DMS153 (cell line): ENCODE results near the gene LAMTOR1.
A peak's percentile ranks its signal among the peaks of the same experiment; 100 is the strongest.

Source experiments
- DNase-seq: peaks from one replicate; lab custom pipeline; 2025; lab: John Stamatoyannopoulos, UW

The LAMTOR1 gene

DNA sequence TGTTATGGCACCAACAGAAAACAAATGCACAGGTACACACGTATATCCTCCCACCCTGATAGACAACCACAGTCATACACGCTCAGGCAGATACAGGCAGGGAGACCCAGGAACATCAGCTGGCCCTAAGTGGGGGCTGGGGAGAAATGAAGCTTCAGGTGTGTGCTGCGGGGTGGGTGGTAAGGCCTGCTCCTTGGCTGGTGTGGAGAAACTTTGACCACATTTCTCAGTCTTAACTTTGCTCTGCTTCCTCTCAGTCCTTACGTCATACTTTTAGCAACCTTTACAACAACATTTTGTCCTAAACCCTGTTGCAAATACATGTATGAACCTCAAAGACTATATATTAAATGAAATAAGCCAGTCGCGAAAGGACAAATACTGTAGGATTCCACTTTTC, 16.1 kb upstream of the LAMTOR1 start:
- no peak for DNase-seq

DNA sequence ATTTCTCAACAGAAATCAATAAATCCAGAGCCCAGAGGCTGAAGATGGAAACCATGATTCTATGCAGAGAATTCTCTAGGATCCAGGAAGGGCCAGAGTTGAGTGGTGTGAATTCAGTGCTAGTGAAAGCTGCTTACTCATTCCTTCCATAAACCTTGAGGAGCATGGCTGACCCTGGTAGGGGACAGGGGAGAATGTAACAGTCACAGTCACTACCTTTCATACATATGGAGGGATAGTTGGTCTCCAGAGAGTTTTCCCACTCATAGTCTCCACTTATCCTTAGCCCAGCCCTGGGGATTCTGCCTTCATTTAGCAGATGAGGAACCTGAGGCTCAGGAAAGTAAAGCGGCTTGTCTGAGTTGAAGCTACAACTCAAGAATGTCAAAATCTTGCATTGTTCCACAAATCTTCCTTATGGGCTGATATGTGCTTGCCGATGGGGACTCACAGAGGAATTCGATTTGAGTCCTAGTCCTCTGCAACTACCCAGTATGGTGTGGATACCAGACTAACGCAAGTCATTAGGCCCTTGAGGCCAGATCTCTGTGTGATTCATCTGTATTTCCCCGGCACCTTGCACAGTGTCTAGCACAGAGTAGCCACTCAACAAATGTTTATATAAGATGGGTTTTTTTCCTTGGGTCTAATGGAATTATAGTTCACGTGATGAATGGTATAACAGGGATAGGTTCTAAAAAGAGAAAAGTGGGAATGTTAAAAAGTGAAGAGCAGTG, 13.1 kb upstream of the LAMTOR1 start:
- DNase-seq = no peak

DNA sequence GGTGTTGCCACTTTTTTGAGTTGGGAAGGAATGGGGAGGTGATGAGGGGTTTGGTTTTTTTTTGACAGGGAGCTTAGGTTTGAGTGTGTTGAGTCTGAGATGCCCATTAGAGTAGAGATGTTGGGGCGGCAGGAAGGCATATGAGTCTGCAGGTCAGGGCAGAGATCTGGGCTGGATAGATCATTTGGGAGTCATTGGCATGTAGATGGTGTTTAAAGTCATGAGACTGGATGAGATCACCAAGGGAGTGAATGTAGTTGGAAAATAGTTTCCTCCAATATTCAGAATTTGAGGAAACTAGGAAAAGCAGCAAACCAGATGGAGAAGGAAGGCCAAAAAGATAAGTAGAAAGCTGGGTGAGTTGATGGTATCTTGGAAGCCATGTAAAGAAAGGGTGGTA, 11.5 kb upstream of the LAMTOR1 start:
- DNase-seq = no peak

DNA sequence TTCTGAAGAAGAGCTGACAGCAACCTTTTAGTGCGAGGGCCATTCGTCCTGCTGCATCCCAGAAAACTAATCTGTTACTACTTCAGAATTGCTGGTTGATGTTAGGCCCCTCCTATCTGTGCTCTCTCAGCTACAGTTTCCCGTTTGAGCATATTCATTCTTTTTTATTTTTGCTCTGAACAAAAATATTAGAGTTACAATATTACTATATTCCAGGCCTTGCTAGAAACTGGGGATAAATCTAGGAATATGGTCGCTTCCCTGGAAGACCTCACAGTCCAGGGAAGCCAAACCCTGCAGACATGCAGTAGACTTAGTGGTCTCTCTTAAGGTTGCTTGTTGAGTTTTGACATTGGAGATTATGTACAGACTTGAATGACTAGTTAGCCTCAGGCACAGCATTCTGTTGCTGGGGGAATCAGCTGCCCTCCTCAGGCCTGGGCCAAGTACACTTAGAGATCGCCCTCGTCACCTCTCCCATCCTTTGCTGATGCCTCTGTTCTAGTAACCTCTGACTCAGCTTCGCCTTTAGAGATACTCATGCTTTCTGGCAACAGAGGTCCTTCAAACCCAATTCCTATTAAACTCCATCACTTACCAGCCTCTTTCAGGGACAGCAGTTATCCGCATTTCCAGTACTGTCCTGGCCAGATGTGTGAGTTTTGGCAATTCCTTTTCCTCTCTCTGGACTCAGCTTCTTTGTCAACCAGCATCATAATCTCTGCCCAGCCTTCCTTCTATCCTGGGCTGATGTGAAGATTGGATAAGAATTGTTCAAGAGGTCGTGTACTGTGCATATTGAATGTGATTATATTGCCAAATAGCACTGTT, 10.1 kb upstream of the LAMTOR1 start:
- DNase-seq = no peak

DNA sequence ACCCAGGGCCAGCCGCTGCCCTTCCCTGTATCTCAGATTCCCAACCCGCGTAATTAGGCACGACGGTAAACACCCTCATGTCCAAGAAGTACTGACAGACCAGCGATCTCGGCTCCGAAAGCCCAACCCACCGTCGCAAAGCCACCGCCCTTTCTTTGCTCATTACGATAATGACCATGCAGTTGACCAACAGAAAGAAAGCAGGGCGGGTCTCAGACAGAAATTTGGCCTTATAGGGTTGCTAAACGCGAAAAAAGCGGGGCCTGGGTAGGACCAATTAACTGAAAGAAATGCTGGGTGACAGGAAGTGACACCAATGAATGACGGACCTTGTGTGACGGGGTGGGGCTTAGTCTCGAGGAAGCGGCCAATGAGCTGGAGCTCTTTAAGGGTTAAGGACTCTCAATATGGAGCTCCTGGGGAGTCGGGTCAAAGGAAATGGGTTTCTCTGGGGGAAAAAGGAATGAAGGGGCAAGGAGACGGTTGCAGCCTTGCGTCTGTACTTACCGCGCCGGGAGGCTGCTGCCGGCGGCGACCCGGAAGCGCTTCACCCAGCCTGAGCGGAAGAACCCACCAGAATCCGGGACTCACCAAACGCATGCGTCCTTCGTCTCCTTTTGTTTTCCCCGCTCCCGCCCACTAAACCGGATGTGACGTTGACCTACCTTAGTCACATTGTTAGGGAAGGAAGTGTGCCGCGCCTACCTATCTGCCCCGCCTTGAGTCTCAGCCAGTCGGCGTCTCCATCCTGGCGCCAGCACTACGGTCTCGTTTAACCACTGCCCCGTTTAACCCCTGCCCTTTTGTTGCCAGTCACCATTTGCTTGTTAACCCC, 9.3 kb upstream of the LAMTOR1 start, which contains the start of gene ANAPC15:
TSS of gene ANAPC15 (minus strand) at position 553 of the 835 bp plus-strand sequence. CDS start 1,419 bp downstream, outside the sequence.
- DNase-seq = peak; percentile 99

DNA sequence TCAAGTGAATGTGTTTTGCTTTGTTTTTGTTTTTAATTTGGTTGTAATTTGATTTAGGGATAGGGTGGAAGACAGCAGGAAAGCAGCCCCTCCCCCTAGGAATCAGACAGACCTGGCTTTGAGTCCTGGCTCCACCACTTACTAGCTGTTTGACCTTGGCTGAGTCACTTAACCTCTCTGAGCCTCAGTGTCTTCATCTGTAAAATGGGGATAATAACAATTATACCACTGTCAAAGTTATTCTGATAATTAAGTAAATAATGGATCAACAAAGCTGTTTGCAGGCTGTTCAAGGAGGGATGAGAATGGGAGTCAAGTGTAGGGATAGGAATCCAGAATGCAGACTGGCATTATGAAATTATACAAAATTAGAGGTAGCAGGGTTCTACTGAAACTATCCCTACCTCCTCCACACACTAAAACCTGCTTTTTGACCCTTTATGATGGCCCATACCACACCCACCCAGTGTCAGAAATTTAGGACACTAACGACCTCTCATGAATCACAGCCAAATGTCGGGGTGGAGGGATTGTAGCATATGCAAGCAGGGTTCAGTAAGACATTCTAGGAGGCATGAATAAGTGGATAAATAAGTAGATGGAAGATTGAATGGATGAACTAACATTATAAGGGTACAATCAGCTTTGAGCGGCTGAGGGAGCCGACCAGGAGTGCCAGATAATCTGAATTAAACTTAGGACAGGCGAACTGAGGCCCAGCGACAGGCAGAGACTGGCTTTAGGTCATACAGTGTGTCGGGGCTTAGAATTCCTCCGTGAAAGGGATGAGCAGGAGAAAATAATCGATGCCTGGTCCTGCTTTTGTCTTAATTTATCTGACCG, 8.4 kb upstream of the LAMTOR1 start:
- DNase-seq = no peak

DNA sequence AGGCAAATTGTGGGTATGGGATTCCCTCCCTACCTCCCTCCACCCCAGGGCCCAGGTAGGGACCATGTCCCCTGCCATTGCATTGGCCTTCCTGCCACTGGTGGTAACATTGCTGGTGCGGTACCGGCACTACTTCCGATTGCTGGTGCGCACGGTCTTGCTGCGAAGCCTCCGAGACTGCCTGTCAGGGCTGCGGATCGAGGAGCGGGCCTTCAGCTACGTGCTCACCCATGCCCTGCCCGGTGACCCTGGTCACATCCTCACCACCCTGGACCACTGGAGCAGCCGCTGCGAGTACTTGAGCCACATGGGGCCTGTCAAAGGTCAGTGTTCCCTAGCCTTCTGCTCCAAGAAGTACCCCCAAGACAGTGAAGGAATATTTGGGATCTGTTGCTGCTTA, 2.8 kb upstream of the LAMTOR1 start, which contains the start of gene TOMT:
TSS of gene TOMT (plus strand) at position 37 of the 400 bp plus-strand sequence. CDS start at position 65, 28 bp downstream.
- DNase-seq = no peak

DNA sequence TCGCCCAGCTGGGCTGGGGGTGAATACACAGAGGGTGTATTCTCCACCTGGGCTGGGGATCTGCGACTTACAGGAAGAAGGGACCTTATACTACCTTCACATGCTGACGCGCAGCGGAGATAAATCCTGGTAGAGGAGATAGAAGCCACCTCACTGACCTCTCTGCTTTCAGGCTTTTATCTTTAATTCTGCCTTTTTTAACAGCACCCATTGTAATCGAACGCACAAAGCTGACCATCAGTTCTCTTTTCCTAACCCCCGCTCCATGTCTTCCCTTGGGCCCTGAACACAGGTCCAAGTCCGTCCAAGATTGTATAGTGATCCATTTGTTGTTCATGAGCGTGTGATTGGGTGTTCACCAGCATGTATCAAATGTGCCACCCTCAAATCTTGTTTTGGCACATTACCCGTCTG, 664 bp upstream of the LAMTOR1 start:
- no peak for DNase-seq

DNA sequence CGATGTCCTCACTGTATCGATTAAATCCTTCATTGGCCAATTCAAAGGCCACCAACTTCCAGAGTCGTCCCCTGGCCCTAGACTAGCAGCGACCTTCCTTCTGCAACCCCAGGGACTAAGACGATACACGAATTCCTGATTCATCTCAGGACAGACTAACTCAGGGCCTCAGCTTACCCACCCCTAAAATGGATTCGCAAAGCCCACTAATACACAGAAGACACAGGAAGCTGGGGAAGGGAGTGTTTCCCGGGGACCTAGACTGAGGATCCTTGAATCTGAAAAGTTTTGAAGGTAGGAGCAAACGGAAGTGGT, 509 bp downstream of the LAMTOR1 start:
- no peak for DNase-seq

DNA sequence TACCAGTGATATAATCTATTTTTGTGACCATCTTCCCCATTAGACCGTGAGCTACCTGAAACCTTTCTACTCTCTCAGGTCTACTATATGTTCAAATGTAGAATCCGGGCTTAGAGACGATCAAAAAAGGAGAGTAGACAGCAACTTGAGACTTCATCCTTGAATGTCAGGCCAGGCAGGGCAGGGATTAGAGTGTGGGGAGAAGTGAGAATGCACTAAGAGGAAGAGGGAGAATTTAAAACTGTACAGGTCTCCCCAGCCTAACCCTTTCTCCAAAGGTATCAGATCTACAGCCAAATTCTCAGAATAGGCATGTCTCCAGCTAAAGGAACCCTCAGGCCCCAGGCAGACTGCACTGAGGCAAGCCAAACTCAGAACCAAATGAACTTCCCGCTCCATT, 935 bp downstream of the LAMTOR1 start:
- no peak for DNase-seq

DNA sequence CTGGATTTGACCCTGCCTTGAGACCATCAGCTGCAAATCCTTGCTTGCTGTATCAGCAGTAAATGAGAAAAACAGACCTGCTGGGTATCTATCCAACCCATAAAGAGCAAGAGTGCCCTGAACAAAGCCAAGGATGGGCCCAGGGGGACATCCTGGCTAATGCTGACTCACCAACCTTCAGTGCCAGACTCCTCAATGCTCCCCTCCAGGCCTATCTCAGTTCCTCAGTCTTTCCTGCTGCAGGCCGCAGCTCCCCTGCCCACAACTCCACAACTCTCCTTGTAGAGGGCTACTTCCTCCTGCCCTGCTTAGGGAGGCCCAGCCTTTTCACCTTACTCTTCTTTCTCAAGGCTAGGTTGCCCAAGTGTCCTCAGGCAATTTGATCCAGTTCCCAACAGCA, 2.6 kb downstream of the LAMTOR1 start:
- no peak for DNase-seq

DNA sequence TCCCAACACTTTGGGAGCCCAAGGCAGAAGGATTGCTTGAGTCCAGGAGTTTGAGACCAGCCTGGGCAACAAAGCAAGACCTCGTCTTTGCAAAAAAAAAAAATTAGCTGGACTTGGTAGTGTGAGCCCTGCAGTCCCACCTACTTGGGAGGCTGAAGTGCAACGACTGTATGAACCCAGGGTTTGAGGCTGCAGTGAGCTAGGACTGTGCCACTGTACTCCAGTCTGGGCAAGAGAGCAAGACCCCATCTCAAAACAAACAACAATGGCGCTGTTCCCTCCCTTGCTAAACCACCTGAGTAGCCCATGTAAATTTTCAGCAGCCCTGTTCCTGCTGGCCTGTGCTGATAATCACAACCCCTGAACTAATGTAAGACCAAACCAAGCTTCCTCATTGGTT, 3.1 kb downstream of the LAMTOR1 start:
- DNase-seq = no peak

DNA sequence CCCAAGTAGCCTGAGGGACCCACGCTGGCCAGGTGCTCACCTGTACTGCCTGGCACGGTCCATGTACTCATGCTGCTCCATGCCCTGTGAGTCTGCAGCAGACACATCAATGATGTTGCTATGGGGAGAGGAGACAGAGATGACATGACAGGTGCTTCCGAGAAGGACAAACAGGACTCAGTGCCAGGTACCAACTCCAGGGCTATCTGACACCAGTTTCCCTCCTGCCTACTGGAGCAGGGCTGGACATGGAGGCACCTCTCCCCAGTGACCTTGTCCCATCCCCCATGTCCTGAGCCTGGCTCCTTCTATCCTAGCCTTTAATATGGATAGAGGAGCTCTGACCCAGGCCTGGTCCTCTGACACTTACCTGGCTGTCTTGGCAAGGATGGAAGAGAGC, 4.4 kb downstream of the LAMTOR1 start:
- no peak for DNase-seq

DNA sequence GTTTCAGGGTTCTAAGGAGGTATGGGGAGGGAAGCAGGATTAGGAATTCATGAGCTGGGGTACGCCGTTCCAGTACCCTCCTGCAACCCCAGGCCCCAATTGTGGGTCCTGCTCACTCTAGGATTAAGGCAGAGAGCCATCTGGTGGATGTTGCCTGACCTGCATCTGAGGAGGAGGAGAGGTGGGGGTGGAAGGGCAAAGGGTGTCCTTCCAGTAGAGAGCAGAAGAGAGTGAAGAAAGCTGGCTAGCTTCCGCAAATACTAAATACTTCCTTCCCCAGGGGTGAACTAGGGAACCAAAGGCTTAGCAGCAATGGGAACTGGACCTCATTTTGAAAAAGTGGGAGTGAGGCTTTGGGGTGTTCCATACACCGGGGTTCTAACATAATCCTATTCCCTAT, 11.8 kb downstream of the LAMTOR1 start:
- DNase-seq = no peak

DNA sequence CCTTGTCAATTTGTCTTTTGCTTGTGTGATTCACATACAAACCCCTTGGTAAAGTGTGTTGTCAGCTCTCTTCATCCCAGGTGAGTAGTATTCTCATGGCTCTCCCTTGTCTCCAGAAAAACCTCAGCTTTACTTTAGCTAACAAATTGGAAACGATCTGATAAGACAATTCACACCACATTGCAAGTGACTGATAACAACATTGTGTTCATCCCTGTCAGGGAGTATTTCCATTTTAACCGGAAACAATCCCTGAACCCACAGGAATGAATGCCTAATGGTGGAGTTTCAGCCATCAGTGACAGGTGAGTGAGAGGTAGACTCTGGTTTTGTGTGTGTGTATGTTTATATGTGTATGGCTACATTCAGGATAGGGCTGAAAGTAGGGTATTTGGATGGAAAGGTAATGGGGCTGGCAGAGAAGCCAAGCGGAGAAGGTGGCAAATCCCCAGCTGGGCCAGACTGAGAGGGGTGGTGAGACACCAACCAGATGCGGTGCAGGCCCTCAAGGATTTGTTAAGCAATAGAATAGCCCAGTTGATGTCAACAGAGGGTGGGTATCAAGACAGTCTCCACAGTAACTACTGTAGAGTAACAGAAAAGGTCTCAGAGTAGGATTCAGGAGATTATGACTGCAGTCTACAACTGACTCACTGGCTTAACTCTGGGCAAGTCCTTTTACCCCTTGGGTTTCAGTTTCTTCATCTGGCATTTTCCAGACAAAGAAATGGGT, 14.9 kb downstream of the LAMTOR1 start:
- DNase-seq = no peak

DNA sequence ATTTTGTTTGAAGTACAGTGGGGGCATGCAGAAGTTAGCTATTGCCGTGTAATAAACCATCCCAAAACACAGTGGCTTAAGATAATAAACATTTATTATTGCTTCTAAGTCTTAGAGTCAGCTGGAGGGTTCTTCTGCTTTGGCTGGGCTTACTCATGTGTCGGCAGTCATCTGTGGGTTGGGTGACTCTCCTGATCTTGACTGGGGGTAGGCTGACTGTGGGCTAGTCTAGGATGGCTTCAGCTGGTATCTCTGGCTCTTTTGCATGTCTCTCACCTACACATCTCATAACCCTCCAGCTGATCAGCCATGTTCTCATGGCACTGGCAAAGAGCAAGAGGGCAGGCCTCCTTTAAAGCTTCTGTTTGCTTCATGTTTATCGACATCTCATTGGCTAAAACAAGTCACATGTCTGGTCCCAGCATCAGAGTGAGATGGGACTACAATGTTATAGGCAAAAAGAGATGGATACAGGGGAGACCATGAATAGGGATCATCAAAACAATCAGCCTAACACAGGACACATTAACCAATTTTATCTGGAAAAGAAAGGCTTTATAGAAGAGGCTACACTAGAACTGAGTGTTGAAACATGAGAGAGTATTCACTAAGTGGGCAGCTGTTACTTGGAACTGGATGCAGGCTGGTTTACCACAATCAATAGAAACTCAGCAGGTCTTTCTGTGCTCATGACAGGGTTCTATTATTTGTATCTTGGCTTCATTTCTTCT, 17.3 kb downstream of the LAMTOR1 start:
- no peak for DNase-seq

DNA sequence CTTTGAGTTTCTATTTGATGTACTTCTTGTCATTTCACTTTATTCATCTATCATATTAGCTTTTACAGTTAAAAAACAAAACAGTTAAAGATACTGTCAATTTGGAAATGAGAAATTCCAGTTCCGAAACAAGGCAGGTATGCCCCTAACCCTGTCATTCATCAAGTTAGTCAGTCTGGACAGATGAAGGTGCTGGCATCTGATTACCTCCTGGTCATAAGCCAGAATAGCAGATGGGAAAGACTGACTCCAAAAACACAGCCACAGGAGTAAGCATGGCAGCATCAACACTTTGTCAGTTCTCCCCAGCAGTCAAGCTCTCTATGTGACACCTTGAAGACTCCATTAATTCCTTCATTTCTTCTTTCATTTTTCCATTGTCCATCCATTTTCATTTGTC, 18.1 kb downstream of the LAMTOR1 start:
- no peak for DNase-seq

DNA sequence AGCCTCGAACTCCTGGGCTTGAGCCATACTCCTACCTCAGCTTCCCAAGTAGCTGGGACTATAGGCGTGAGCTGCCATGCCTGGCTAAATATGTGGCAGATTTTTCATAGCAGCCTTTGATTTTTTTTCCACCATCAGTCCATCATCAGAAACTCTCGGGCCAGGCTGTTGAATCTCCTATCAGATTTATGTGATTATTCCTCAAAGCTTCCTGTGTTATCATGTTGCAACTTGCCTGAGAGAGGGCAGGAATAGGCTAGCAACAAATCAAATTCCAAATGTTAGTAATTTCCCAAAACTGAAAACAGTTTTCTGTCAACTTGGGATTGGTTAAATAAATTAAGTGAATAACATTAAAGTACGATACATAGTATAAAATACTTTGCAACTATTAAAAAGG, 19.0 kb downstream of the LAMTOR1 start:
- no peak for DNase-seq

DNA sequence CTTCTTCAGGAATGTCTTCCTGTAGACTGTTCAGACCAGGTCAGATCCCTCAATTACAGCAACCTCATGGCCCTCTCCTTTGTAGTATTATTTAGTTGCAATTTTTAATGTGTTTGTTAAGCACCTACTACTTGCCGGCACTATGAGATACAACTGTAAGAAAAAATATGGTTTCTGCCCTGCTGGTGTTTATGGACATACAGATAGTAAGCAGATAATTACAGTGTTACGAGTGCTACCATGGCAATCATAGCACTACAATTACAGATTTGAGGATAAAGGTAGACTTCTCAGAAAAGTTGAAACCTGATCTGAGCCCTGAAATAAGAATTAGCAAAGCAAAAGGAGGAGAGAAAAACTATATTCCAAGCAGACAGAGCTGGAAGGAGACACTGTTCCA, 19.7 kb downstream of the LAMTOR1 start:
- DNase-seq = no peak

DNA sequence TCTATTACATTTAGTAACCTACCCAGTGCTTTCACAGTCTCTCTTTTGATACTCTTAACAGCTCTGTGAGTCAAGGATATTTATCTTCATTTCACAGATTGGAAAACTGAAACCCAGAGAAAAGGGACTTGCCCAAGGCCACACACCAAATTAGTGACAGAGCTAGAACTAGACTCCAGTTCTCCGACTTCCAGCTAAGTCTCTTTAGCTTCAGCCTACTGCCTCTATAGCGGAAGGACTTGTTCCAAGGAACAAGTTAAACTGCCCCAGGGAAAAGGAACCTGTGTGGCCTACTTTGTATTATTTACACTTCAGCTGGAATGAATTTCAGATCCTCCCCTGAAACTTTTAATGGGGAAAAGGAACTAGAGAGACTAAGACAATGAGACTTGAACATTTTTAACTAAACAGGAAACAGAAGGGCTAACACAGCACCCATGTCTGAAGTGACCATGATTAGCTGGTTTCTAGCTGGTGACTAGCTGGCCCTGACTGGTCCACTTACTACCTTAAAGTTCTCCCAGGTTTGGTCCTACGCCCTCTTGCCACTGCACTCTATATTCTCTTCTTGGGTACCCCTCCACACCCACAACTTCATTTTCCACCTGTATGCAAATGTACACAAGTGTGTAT, 21.2 kb downstream of the LAMTOR1 start:
- peak; percentile 33 for DNase-seq
